ENCODE results near the gene TENM4. TPM values are rescaled to one million over a fixed set of nuclear protein-coding genes. Genes with fewer than 3 reads are reported as not detected.
A peak's percentile ranks its signal among the peaks of the same experiment; 100 is the strongest.

Gene TENM4
- total RNA-seq, 1 donor from 2014 or later, result 112 TPM

DNA sequence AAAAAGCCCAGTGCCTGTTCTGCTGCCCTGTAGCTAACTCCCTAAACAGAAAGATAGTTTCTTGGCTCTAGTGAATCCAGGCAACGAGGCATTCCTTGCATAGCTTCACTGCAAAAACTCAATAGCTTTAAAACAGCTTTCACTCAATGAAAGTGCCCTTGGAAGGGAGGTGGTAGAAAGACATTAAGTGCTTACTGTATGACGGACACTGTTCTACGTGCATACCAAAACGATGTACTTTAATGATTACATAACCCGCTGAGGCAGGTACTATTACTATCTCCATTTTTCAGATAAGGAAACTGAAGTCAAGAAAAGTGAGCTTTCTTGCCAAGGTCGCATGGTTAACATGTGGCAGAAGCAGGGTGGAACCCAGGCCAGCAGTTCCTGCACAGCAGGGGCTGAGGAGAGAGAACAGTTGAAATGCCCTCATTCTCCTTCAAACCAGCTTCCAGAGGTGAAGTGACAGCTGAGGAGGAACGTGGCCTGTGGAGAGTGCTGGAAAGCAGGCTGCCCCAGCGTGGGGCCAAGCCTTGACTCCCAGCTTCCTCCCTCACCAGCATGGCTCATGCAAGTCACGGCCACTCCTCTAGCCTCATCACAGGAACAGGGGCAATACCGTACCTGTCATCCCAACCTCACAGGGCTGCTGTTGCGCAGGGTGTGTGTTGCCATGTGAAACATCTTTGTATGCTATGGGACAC, 638.6 kb downstream of the TENM4 start:
- DNase-seq, result no peak

DNA sequence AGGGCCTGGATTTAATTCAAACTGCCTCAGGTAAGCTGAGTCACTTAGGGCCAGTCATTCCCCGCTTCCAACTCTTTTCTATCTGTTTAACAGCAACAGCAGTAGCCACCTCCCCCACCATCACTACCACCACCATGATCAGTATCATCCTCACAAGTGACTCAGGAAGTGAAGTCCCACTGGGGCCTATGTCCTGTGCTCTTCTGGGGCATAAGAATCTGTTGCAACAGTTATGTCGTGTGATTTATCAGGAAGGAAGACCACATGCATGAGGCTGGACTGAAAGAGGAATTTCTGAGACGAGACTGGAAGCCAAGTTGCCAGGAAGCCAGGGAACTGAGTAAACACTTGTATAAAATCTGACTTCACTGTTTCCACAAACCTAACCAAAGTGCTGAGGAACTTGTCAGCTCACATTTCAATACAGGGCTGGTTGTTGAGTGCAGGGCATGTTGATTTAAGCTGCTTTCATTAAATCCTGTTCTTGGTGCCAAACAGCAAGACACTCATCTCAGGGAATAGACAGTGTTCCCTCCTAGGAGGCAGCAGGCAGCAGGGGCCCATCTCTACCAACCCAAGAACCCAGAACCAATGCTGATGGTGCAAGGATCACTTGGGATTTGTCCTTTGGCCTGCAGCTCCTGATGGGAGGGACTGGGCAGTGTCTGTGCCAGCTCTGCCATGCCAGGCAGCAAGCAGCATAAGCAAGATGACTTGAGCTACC, 639.5 kb downstream of the TENM4 start:
- no peak for DNase-seq

DNA sequence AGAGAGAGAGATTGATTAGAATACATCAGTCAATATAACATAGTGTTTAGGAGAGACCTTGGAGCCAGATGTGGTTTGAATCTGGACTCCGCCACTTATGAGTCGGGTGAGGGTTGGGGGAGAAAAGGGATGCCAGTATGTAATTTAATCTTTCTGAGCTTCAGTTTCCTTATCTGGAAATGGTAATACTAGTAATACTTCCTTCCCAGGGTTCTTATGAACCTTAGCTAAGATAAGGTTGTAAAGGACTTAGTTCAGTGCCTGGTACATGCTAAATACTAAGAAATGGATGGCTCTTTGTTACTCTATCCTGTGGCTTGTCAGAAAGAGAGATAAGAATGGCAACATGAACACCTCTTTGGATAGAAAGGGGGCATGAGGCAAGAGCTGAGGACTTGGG, 640.1 kb downstream of the TENM4 start:
- DNase-seq, result no peak

DNA sequence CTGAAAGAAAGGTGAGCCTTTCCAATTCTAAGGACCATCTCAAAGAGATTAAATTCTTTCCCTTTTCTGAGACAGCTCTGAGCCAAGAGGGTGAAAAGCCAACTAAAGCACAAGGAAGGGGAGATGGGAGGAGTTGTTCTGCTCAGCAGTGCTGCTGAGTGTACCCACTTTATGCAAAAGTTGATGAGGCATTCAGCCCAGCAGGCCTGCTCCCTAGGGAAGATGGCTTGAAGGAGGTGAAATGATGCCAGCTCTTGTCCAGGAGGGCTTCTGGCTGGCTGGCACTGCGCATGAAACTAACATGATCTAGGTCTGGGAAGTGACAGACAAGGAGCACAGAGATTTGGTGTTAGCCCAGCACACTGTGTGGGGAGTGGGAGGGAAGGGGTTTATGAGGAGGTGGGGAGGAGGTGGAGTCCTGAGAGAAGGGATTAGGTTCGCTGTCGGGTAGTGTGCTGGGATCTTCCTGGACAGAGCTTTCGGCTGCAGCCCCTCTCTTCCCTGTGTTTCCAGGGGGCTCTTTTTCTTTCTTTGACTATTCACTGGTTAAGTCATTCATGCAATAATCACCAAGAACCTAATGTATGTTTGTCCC, 640.6 kb downstream of the TENM4 start:
- DNase-seq, result no peak

DNA sequence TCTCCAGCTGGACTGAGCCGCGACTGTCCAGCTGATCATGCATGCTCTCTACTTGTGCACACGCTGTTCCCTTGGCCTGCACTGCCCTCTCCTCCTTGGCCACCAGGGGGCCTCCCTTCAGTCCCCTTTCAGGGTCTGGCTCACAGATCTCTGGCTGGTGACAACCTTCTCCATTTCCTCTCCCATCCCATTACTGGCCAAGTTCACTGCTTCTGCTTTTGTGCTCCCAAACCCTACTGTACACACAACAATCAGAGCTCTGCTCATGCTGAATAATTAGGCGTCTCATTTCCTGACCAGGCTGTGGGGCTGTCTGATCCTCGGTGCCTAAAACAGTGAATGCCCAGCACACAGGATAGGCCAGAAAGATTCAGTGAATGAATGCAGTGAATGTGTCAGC, 642.2 kb downstream of the TENM4 start:
- DNase-seq, result peak; percentile 39

DNA sequence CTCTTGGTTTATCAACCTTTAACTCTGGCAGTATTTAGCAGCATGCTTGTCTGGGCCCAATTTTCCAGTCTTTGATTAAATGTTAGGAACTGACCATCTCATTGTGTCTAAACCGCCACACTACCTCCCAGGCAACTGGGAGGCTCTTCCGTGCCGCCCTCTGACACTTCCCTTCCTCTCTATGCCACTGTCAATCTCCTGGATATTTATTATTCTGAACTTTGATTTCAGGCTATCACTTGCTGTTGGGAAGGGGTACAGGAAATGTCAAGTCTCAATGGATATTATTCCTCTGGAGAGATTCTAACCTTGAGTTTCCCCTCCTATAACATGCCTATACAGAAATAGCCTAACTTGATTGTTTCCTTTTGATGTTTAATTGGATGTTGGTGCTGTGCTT, 643.3 kb downstream of the TENM4 start:
- no peak for DNase-seq

DNA sequence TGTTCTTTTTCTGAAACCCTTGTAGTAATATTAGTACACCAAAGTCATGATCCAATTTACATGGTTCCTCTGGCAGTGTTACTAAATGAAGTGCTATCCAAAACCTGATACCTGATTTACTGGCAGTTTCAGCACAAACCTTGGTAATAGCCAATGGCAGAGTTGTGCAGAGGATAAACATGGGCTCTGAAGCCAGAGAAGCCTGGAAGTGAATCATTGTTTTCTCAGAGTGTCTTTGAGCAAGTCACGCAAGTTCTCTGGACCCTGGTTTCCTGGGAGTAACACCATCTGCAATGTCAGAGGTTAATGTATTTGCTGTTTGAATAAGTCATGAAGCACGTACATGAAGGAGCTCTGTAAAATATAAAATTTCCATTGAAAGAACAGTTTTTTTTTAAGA, 643.9 kb downstream of the TENM4 start:
- no peak for DNase-seq

DNA sequence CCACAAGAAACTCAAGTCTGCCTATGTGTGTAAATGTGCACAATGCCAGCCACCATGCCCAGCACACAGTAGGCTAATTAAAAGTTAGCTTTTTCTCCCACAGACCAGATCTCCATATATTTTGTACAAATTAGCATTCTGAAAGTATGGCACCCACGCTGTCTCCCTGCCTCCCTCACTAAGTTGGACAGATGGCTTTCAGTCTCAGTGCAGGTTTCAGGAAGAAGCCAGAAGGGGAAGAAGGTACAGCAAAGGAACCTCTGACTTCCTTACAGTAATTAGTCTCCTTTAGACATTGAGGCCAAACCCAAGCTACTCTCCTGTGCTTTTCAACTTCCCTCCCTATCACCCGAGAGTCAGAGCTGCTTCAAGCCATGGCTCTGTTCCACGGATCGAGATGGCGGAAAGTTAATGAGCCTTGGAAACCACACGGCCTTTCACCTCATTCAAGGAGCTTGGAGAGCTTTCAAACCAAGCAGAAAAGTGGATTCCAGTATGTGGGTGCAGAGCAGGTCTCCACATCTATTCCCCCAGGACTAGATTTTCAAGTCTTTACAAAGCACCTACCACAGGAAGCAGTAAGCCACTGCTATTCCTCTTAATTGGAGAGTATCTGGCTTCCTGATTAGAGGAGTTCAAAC, 645.1 kb downstream of the TENM4 start:
- no peak for DNase-seq

DNA sequence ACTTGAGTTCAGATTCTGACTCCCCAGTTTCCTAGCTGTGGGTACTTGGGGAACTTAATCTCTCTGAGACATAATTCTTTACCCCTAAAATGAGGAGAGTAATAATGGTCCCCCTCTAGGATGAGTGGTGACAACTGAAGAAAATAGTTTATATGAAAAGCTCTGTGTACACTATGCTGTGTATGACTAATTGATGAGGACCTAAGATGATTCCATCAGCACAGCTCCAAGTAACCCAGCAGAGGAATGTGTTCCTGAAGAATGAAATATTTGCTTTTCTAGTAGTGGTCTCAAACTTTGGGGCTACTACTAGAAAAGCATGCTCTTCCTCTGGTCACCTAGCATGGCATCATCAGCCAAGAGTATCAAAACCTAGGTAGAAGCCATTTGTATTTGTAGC, 648.9 kb downstream of the TENM4 start:
- no peak for DNase-seq

DNA sequence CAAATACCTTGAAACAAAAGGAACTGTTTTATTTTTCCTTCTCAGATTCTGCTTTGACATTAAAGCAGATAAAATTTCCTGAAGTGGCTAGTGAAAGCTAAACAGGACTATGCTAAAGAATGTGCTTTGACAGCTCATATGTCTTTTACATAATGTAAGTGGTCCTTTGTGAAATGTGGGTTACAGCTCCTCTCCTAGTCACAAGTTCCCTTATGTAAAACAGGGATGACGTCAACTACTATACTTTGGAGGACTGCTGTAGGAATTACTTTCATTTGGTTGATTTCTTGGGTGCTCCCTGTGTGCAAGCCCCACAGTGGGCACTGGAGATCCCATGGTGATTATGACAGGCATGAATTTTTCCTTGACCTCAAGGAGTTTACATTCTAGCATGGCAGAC, 649.6 kb downstream of the TENM4 start:
- no peak for DNase-seq

DNA sequence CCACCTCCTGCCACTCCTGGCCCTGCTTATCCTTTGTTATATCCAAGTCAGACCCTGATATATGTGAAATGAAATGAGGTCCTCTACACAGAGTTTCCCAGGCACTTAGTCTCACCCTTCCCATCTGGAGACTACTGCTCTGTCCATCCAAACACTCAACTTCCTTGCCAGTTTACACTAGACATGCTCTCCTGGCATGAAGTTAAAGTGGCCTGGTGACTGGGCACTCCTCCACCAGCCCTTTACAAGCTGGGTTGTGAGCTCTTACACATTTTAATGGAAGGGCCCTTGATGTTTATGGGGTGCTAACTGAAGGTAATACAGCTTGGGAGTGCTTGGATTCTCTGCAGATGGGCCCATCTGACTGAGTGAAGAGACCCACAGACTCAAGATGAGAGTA, 650.0 kb downstream of the TENM4 start:
- DNase-seq, result no peak

DNA sequence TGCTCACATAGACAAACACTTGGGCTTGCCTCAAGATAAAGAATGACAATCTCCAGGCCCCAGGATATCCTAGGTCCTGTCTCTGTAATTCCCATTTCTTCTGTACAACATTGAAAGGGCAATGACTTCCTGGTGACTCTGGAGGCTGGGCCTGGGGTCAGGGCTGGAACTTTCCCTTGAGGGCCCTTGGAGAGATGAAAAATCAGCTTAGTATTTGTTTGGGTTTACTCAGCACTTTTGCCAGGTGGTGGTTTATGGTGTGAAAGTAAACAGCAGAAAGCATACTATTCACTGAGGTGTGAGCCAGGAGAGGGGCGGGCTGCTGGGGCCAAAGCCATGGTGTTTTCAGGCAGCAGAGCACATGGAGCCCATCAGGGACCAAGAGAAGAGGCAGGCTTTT, 651.5 kb downstream of the TENM4 start:
- DNase-seq, result no peak

DNA sequence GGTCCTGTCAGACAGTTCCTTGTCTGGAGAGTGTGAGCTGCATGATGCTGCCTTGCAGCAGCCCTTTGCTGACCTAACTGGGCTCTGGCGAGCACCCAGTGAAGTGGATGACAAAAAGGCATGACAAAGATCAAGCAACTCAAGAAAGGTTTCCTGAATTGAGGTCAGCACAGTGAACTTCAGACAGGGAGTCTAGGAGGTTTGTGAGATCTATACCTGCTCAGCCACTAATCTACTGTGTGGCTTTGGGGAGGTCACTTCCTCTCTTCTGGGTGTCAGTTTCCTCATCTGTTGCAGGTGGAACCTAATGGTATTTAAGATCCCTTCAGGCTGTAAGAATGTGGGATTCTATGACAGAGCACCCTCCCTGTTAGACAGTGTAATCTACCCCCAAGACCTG, 652.3 kb downstream of the TENM4 start:
- no peak for DNase-seq

DNA sequence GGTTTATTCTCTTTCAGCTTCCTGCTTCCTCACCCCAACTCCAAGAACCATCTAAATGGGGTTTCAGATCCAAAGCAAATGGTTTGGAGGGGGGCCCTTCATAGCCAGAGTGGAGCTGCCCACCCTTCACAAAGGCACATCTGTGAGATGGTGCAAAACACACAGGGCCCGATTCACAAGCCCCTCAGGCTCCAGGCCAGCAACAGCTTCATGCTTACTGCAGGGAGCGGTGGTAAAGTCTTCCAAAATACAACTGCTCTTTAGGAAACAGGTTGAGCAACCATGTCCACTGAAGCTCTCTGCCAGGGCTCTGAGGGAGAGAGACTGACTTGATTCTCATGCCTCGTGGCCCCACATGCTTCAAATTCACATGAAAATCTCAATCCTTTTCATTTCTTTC, 653.1 kb downstream of the TENM4 start:
- no peak for DNase-seq

DNA sequence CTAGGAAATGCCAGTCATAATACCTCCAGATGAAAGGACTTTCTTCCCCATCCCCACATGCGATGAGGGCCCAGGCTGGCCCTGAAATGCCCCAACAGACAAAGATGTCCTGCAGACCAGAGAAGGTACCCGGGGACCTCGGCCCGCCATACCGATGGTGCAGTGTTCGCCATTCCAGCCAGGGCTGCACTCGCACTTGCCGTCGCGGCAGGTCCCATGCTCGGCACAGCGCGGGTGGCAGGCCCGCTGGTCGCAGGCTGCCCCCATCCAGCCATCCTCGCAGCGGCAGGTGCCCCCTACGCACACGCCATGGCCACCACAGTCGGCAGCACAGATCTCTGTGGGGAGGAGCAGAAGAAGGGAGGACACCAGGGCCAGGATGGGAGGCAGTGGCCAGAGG, 654.1 kb downstream of the TENM4 start:
- no peak for DNase-seq

DNA sequence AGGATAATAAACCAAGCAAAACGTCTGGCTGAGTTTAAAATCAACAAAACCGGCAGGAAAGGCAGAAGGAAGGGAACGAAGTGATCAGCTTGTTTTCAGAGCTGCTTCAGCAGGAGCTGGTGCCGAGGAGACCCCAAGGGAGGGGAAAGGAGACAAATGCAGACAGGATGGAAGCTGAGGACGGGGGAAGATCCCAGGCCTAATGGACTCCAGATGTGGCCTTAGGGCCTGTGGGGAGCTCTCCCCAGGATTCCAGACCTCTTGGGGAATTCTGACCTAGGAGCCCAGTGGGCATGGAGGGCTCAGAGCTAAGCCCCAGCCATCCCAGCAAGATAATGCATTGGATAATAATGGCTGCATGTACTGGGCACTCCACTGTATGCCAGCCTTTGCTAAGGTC, 654.7 kb downstream of the TENM4 start:
- DNase-seq, result no peak

DNA sequence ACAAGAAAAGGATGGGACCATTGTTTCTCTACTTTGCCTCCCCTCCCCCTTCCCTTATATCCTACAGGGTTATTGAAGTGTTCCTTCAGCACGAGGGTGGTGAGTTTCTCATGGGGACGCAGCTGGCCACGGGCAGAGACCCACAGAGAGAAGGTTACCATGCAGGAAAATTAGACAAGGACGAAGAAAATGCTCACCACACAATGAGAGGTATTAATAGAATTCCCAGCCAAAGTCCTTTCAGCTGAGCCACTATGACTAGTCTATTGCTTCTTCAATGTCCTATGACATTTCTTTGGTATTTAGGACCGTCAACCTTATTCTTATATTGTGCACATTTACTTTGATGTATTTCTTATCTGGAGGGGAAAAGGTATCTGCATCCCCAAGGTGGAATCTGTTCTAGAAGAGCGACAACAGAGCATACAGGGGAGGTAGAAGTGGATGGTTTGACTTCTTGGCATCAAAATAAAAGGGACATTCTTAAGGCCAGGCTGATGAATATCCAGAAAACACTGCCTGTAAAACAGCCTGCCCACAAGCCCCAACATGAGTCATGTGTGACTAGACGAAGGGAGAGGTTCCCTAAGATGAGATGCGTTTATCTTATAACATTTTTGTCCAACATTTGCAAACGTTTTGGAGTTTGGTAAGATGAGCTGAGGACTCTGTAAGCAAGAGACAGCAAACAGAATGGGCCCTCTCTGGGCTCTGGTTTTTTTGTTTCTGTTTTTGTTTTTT, 656.3 kb downstream of the TENM4 start:
- no peak for DNase-seq

DNA sequence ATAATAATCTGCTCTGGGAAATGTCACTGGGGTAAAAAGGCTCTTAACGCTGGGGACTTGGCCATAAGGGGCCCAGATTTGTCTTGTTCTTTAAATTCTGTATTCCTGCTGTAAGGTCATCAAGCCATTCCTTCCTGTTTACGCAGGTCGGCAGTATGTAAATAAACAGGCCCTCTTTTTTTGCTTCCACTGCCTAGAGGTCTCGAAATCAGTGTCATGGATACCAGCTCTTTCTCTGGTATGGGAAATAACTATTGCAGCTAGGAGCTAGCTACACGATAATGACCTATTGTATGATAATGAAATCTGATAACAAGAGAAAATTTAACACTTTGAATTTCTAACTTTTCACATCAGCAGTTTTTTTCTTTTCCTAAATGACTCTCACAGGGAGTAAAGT, 657.0 kb downstream of the TENM4 start:
- DNase-seq, result no peak

DNA sequence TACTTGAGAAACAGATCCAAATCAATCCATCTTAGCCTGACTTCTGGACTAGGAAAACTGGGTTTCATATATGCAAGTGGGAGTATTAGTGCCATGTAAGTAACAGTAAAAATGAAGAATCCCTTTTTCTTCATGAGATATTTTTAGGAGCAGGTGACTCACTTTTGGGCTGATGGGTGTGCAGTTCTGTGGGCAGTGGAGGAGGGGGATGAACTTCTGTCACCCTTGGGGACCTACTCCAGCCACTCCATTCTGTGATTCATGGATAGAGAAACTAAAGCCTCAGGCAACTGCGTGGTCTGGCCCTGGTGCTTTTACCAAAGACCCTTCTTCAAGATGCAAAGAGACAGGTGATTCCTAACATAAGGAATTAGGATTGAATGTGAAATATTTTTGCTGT, 657.5 kb downstream of the TENM4 start:
- no peak for DNase-seq

DNA sequence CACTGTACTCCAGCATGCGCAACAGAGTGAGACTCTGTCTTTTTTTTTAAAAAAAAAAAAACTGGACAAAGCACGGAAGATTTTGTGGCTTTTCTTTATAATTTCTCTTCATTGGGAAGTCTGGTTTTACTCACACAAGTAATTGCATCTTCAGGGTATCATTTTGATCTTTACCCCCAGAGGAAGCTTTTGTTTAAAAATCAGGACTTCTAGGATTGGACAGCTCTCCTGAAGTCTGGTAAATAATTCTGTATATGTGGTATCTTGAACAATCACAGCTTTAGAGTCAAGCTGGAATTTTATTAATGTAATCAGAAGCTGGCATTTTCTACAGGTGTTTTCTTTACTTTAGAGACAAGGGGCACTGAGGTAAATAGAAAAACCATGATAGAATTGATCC, 658.1 kb downstream of the TENM4 start:
- no peak for DNase-seq

DNA sequence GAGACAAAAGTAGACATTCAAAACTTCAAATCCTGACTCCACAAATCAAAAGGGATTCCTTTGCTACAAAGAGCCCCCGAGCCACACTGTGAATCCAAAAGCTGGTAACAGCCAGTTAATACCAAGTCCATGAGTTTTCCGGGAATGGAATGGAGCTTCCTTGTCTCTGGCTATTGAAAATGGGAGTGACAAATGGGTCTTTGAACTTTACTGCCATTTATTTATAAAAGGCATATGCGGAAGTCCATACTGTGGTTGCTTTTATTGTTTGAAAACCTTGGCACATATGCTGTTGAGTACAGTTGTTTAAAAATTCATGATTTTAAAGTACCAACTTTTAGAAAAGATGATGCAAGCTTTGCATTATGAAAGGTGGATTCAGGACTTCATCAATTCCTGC, 659.9 kb downstream of the TENM4 start:
- no peak for DNase-seq

DNA sequence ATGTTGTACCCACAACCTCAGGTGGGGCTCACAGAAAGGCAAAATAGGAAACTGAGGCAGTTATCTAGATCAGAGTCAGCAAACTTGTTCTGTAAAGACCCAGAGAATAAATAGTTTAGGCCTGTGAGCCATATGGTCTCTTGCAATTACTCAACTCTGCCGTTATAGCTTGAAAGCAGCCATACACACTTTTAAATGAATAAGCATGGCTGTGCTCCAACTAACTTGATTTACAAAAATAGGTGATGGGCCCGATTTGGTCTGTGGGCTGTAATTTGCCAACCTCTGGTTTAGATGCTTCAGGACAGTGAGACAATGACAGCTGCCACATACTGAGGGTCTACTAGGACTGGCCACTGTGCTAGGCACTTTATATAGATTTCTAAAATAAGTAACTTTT, 667.3 kb downstream of the TENM4 start:
- no peak for DNase-seq

DNA sequence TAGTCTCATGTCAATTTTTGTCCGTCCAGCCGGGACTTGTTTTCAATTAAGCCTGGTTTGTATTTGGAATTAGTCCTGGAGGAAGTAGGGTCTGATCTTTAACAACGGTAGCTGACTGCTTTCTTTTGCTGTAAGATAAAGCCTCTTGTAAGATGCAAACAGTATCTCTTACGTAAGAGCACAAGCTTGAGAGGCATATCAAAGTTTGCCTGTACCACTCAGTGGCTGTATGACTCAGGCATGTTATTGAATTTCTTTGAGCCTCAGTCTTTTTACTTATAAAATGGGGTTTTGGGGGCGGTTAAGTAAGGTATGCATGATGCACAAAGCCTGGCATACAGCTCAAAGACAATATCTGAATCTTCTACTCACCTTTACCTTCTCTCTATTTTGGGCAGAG, 667.8 kb downstream of the TENM4 start:
- no peak for DNase-seq

Data from occipital lobe (tissue), 2 donors.